CD4-positive, alpha-beta T cell treated with Interleukin-15 for 1 hour (primary cell): ENCODE measurements around the gene DNAH14.

ENCODE experiments used
- DNase-seq: peaks from one replicate; pipeline ENCODE4 v3.0.0-alpha.2; 2020

Gene DNAH14

GRCh38 chr1:225413708-225414375 lies 484.4 kb downstream of the DNAH14 start:
- DNase-seq: no peak

GRCh38 chr1:225415307-225415706 lies 485.8 kb downstream of the DNAH14 start:
- DNase-seq: no peak

- no peak for DNase-seq
These were observed 486.7 kb downstream of the DNAH14 start for GRCh38 chr1:225415967-225416745.

- DNase-seq: no peak
These were observed 488.6 kb downstream of the DNAH14 start for GRCh38 chr1:225418059-225418458.

- no peak for DNase-seq
These were observed 489.1 kb downstream of the DNAH14 start for GRCh38 chr1:225418598-225418997.

GRCh38 chr1:225422031-225422605 lies 492.6 kb downstream of the DNAH14 start:
- no peak for DNase-seq

- DNase-seq: no peak
These were observed 493.5 kb downstream of the DNAH14 start for GRCh38 chr1:225422795-225423517.

- no peak for DNase-seq
These were observed 494.0 kb downstream of the DNAH14 start for GRCh38 chr1:225423518-225423855.

GRCh38 chr1:225424562-225425200 lies 495.2 kb downstream of the DNAH14 start:
- DNase-seq: no peak

- DNase-seq: no peak
These were observed 495.8 kb downstream of the DNAH14 start for GRCh38 chr1:225425201-225425786.

GRCh38 chr1:225426395-225427234 lies 497.1 kb downstream of the DNAH14 start:
- peak; percentile 57 for DNase-seq

- no peak for DNase-seq
These were observed 498.0 kb downstream of the DNAH14 start, which contains the start of gene LBR for GRCh38 chr1:225427235-225428067. LBR (minus strand) TSS chr1:225428038; CDS start chr1:225424075, 3,963 bp downstream.

GRCh38 chr1:225428068-225428880 lies 498.8 kb downstream of the DNAH14 start:
- peak; percentile 92 for DNase-seq

GRCh38 chr1:225428881-225429455 lies 499.5 kb downstream of the DNAH14 start:
- DNase-seq: no peak

- no peak for DNase-seq
These were observed 500.8 kb downstream of the DNAH14 start for GRCh38 chr1:225430301-225430700.

- DNase-seq: no peak
These were observed 501.8 kb downstream of the DNAH14 start for GRCh38 chr1:225431081-225431863.

- DNase-seq: no peak
These were observed 504.6 kb downstream of the DNAH14 start for GRCh38 chr1:225434046-225434445.

- DNase-seq: no peak
These were observed 505.6 kb downstream of the DNAH14 start for GRCh38 chr1:225435076-225435475.
